Mucosa of stomach (tissue), 1 donor: Measurements from ENCODE around the gene NUP85.

Experiments used
- H3K27me3 ChIP-seq: one replicate; pipeline ENCODE4 v1.7.0; 2013; ENCODE audit warnings: mild to moderate bottlenecking, low read length; ENCODE audit not compliant: control insufficient read depth, insufficient read depth
- H3K36me3 ChIP-seq: one replicate; pipeline ENCODE4 v1.7.0; 2013; ENCODE audit warnings: low read length; ENCODE audit not compliant: control insufficient read depth, insufficient read depth
- H3K4me1 ChIP-seq: one replicate; pipeline ENCODE4 v1.7.0; 2013; ENCODE audit warnings: mild to moderate bottlenecking, low read length; ENCODE audit not compliant: control insufficient read depth, insufficient read depth
- H3K4me3 ChIP-seq: one replicate; pipeline ENCODE4 v1.7.0; 2013; ENCODE audit warnings: low read length
- H3K9ac ChIP-seq: one replicate; pipeline ENCODE4 v1.7.0; 2013; ENCODE audit warnings: mild to moderate bottlenecking, low read length, moderate library complexity
- H3K9me3 ChIP-seq: one replicate; pipeline ENCODE4 v1.7.0; 2013; ENCODE audit warnings: mild to moderate bottlenecking, low read length, moderate library complexity; ENCODE audit not compliant: control insufficient read depth
- donor health status: Pancreatic carcinoma.

Gene NUP85

GRCh38 chr17:75266316-75267152 lies 61.1 kb downstream of the NUP85 start:
- H3K9ac ChIP-seq: no peak overlapping the region
- H3K4me1 ChIP-seq: peaks cover 30% of the 10 kb centered on the region
- H3K4me3 ChIP-seq: no peak overlapping the region
- peaks cover 5% of the 10 kb centered on the region for H3K36me3 ChIP-seq
- H3K9me3 ChIP-seq: no peaks in the 10 kb centered on the region
- no peaks in the 10 kb centered on the region for H3K27me3 ChIP-seq

DNA sequence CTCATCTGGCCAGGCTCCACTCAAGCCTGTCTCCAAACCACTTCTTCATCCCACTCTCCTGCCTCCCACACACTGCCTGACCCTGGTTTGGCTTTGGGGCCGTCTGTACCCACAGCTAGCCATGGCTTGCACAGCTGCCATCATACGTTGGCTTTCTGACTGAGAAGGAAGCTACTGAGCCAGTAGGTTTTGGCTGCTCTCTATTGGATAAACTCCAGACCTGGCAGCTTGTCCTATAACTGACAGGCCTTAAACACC lies 61.6 kb downstream of the NUP85 start:
- H3K27me3 ChIP-seq: no peaks in the 10 kb centered on the region

DNA sequence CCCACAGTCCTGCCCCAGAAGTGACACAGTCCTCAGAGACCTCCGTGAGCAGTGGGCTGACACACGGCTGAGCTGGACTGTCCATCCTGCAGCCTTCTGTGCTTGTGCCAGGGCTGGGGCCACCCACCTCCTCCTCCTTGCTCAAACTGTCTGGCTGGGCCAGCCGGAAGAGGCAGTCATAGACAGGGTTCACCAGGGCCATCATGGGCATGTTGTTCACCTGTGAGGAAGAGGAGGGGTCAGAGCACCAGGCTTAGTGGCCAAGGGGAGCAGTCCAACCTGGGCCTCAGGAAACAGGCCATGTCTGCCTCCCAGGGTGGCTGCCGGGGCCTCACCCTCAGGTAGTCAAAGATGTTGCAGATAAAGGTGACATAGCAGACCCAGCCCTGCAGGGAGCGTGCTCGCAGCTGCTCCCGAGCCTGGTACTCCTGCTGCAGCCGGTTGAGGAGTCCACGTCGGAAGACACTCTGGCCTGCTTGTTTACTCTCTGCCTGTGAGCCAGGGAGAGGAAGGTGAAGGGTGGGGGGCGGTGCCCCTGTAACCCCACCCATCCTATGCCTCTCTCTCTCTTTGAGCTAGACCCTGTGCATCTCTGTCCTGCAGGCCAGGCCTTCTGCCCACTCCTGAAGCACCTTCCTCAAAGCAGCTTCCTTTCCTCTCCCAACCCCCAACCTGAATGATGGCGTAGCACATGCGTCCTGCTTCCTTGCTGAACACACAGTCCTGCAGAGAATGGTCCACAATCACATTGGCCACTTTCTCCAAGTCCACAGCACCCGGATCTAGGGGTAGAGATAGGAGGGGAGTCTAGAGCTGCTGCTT lies 62.1 kb downstream of the NUP85 start:
- peaks cover 32% of the 10 kb centered on the region for H3K4me1 ChIP-seq
- peaks cover 5% of the 10 kb centered on the region for H3K36me3 ChIP-seq
- H3K9ac ChIP-seq: no peak overlapping the region
- no peaks in the 10 kb centered on the region for H3K9me3 ChIP-seq
- H3K27me3 ChIP-seq: no peaks in the 10 kb centered on the region
- H3K4me3 ChIP-seq: no peak overlapping the region

More for the DNA sequence above, 61.6 kb downstream of the NUP85 start:
- Histone ChIP-seq H3K36me3 (peaks cover 5% of the 10 kb centered on the region), H3K4me3 (no peak overlapping the region), H3K9me3 (no peaks in the 10 kb centered on the region), H3K9ac (no peak overlapping the region), H3K4me1 (peaks cover 32% of the 10 kb centered on the region)

- Histone ChIP-seq H3K4me3 (peak overlapping the region; percentile 96), H3K4me1 (peaks cover 29% of the 10 kb centered on the region)
These were observed 64.4 kb downstream of the NUP85 start for GRCh38 chr17:75269844-75270217.

DNA sequence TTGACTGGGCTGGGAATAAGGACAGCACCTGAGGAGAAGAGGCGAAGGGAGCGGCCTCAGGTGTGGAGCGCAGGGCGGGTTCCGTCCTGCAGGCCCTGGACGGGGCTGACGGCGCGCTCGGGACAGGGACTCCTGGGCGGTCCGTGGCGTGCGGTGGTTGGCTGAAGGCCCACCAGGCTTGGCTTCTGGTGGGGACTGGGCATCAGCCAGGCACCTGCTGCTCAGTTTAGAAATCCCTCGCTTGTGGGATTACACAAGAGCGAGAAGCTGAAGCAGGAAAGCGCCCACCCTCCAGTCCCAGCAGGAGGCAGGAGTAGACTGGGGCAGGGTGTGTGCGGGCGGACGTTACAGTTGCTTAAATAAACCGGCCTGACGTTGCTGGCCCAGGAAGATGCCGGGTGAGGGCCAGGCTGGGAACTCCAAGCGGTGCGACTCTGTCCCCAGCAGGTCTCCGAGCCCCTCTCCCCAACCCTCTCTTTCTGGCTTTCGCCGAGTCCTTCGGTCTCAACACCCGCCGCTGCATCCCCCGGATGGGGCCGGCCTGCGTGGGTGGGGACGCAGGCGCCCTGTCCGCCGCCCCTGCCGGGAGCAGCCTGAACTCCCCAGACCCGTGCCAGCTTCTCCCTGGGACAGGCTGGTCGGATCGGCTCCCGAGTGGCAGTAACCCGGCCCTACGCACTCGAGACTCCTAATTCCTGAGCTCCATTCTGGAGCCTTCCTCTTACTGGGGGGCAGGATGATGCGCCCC lies 64.9 kb downstream of the NUP85 start:
- Histone ChIP-seq H3K36me3 (peaks cover 3% of the 10 kb centered on the region), H3K9ac (peak overlapping the region; percentile 90), H3K4me1 (peaks cover 29% of the 10 kb centered on the region), H3K4me3 (peak overlapping the region; percentile 96), H3K9me3 (no peaks in the 10 kb centered on the region), H3K27me3 (no peaks in the 10 kb centered on the region)

More at GRCh38 chr17:75269844-75270217, 64.4 kb downstream of the NUP85 start:
- no peaks in the 10 kb centered on the region for H3K9me3 ChIP-seq
- H3K27me3 ChIP-seq: no peaks in the 10 kb centered on the region
- peaks cover 5% of the 10 kb centered on the region for H3K36me3 ChIP-seq
- peak overlapping the region; percentile 90 for H3K9ac ChIP-seq

GRCh38 chr17:75270966-75271232 lies 65.4 kb downstream of the NUP85 start, which contains the start of gene MIF4GD:
Gene MIF4GD, minus strand, starts transcription at chr17:75271231. Its CDS starts 1,036 bp downstream, at chr17:75270195.
- Histone ChIP-seq H3K36me3 (no peaks in the 10 kb centered on the region), H3K4me3 (peak within 1 kb of the TSS; percentile 96), H3K27me3 (no peaks in the 10 kb centered on the region), H3K4me1 (peaks cover 29% of the 10 kb centered on the region), H3K9ac (peak within 1 kb of the TSS; percentile 90), H3K9me3 (no peaks in the 10 kb centered on the region)

- no peaks in the 10 kb centered on the region for H3K9me3 ChIP-seq
- peak overlapping the region; percentile 71 for H3K9ac ChIP-seq
- no peaks in the 10 kb centered on the region for H3K27me3 ChIP-seq
- H3K4me1 ChIP-seq: peaks cover 29% of the 10 kb centered on the region
- H3K4me3 ChIP-seq: peak overlapping the region; percentile 41
- no peaks in the 10 kb centered on the region for H3K36me3 ChIP-seq
These were observed 65.9 kb downstream of the NUP85 start for GRCh38 chr17:75271233-75271954.

DNA sequence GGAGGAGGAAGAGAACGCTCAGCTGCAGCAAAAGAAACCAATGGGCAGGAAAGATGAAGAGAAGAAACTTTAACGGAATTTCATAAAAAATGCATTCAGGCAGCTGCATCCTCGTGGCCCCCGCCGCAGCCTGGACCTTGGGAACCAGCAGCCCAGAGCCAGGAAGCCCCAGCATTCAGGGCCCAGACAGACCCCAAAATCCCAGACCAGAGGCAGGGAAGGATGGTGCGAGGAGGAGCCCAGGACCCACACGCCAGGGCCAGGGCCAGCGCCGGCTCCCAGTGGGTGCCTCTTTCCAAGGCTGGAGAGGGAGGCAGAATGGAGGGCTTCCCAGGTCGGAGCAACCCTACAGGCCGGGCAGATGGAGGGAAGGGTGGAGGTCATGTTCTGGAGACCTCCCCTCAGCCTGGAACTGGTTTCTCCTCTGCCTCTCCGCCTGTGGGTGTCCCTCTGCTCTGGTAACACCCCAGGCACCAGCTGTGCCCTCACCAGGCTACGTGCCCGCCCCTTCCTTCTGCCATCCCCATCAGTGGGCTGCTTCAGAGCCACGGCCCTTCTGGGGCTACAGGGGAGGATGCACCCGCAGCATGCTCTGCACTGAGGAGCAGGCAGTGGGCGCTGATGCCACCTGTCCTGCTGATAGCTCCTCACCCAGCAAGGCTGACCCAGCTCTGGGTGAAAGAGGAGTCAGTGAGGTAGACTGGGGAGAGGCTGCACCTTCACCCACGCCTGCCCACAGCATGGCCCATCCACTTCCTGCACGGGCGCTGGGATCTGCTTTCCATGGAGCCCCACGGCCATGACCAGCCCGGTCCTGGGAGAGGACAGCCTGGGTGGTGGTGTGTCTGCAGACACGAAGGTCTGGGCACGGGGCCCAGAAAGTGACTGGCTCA lies 66.7 kb downstream of the NUP85 start:
- no peaks in the 10 kb centered on the region for H3K36me3 ChIP-seq
- H3K4me3 ChIP-seq: peak overlapping the region; percentile 41
- H3K27me3 ChIP-seq: no peaks in the 10 kb centered on the region
- no peaks in the 10 kb centered on the region for H3K9me3 ChIP-seq
- peaks cover 25% of the 10 kb centered on the region for H3K4me1 ChIP-seq
- H3K9ac ChIP-seq: peak overlapping the region; percentile 71

DNA sequence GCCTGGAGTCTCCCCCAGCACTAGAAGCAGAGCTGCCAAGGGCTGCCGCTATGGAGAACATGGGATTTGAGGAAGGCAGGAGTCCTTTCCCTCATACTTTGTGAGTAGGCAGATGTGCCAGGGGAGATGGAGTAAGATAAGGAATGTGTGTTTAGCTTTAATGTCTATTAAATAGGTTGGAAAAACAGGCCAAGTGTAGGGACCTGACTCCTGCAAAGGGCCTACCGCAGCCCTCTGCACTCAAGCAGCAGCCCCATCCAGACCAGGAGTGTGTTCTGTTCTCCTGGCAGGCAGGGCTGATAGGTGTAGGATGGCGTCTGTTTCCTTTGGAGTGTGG lies 67.3 kb downstream of the NUP85 start:
- H3K36me3 ChIP-seq: no peaks in the 10 kb centered on the region
- no peaks in the 10 kb centered on the region for H3K9me3 ChIP-seq
- H3K9ac ChIP-seq: no peak overlapping the region
- no peak overlapping the region for H3K4me3 ChIP-seq
- H3K27me3 ChIP-seq: no peaks in the 10 kb centered on the region
- peaks cover 18% of the 10 kb centered on the region for H3K4me1 ChIP-seq

DNA sequence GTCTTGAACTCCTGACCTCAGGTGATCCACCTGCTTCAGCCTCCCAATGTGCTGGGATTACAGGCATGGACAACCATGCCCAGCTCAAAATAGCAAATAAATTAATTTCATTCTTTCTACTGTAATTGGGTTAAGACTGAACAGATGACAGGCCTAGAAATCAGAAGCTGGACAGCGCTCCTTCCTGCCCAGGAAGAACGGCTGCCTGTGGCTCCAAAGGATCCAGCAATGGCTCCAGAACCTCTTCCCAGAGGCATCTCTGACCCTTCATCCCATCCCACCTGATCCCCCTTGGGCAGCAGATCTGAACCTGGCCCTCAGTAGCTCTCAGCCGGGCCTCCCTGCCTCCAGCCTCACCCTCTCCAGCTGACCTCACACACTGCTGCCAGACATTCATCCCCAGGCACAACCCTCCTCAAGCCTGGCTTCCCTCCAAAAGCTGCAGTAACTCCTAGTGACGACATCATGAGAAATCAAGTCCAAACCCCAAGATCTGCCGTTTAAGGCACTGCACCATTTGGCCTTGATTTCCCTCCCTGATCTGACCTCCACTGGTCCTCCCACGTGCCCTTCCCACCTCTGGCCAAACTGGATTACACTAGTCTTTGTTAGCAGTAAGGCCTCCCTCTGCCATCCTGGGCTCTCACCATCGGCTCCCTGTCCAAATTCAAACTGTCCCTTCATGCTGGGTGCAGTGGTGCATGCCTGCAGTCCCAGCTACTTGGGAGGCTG lies 68.7 kb downstream of the NUP85 start:
- no peaks in the 10 kb centered on the region for H3K36me3 ChIP-seq
- no peak overlapping the region for H3K4me3 ChIP-seq

More for the DNA sequence above, 68.7 kb downstream of the NUP85 start:
- no peaks in the 10 kb centered on the region for H3K27me3 ChIP-seq
- peaks cover 16% of the 10 kb centered on the region for H3K4me1 ChIP-seq
- H3K9me3 ChIP-seq: no peaks in the 10 kb centered on the region
- no peak overlapping the region for H3K9ac ChIP-seq
